GM19023 (cell line): ENCODE data around the gene CCDC85C.

Experiments
- ATAC-seq: cut with Tn5 transposase; IDR thresholded peaks from one replicate; pipeline ENCODE4 v1.9.1; 2021; ENCODE audit warnings: mild to moderate bottlenecking, moderate library complexity; ENCODE audit not compliant: unreplicated experiment

The CCDC85C gene

DNA sequence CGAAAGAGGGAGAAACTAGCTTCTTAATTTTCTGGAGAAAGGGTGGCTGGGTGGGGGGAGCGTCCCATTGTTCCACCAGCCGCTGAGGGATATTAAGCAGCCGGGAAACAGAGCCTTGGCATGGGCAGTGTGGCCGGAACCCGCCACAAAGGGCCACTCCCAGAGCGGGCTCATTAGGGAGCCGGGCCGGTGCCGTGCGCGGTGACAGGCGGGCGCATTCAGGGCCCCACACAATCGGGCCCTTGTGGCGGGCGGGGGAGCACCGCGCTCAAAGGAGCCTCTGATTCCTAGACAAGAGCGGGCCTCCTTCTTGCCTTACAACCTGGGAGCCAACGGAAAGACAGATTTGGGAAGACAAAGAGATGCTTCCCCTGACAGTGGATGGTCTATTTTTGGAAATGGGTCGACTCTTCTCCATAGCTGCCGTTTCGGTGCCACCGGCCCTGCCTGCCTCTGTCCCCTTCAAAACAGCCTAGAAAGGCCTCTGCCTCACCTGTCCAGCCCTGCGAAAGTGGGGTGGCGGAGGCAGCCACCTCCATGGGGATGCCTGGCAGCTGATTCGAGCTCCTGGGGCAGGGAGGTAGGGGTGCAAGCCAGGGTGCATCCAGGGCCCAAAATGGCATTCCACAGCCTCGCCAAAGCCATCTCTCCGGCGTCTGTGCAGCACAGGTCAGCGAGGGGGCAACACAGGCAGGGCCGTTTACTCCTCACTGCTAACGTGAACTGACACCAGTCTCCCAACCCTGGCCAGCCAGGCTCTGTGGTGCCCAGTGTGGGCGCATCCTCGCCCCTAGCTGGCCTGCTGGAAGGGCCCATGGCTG lies 10.9 kb downstream of the CCDC85C start:
- ATAC-seq: no peak

DNA sequence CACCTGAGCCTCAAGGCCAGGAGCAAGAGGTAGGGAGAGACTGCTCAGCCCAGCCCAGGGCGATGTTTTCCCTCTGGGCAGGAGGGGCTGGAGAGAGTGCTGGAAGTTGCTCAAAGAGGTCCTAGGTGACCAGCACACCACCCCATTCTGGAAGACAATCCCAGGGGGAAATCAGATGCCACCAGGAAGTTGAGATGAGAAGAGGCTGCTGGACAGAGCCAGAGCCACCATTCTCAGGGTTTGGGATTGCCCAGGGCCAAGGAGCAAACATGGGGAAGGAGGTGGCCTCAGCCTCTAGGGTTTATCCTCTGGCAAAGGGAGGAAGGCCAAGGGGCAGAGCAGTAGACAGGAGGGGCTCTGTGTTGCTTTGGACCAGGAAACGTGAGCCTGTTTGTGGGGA lies 11.6 kb downstream of the CCDC85C start:
- no peak for ATAC-seq

DNA sequence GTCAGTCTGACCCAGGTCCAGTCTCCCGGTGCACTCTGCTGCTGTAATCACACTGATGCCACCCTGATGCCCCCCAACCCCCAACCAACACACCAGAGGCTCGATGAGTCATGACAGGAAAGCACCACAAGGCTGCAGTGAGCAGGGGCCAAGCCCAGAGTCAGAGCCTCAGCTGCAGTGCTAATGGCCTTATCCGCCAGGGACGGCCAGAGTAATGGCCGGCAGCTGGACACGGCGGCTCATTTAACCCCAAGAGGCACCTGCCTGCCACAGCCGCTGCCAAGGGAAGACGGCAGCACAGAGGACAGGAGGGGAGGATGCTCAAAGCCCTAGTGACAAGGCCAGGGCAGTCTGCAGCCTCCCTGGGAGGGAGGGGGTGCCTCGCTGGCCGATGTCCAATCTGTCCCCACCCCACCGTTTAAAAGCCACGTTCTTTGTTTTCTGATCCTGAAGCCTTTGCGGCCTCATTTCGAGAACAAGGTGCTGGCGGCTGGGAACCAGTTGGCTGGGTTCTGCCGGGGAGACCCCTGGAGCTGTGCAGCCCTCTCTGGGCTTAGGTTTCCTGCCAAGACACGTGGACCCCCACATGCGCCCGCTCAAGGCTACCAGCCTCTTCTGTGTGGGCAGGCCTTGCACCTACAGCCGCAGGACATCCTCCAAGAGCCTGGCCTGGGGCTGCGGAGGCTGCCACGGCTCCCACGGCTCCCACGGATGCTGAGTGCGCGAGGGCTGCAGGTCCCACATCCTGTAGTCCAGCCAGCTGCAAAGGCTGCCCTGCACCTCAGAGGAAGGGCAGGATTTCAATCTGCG lies 13.1 kb downstream of the CCDC85C start:
- no peak for ATAC-seq

DNA sequence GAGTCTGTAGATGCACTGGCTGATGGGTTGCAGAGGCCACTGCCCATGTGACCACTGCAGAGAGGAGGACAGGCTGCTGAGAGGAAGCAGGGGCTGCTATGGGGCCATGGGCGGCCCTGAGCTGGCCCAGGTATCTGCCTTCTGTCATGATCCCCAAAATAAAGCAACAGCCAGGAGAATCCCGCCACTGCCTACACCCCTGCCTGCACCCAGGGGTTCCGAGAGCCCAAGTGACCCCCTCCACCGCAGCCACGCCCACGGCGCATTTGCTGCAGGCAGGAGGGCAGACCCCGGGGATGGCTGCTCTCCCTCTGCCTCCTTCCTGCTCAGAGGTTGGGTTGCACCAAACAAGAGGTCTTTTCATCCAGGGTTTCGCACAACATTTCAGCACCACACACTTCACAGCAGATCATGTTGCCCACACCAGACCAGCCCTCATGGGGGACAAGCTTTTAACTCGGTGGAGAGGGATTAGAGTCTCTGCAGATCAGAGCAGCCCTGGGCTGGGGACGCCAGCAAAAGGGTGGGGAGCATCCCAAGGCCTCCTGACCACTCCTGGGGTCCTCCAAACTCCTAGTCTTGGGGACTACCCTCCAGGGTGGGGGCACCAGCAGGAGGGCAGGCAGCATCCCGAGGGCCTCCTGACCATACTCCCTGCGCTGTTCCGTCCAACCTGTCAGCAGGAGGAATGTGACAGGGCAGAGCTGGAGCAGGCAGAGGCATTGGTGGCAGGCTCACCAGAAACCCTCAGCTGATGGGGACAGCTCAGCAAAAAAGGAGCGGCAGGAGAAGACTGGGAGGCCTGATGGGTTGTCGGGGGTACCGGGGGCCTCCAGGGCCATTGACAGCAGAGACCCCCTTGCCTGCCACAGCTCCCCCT lies 14.1 kb downstream of the CCDC85C start:
- ATAC-seq: no peak

DNA sequence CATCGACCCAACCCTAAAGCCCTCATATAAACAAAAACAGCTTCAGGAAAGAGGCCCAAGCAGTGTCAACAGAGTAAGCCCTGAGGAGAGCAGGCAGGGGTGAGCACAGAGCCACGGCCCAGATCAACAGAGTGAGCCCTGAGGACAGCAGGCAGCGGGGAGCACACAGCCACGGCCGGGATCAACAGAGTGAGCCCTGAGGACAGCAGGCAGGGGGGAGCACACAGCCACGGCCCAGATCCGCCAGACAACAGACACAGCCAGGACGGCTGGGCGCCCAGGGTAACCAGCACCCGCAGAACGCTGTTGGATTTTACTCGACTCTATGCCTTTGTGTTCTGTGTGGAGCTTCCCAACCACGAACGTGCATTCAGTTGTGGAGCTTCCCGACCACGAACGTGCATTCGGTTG lies 15.0 kb downstream of the CCDC85C start:
- ATAC-seq: no peak

DNA sequence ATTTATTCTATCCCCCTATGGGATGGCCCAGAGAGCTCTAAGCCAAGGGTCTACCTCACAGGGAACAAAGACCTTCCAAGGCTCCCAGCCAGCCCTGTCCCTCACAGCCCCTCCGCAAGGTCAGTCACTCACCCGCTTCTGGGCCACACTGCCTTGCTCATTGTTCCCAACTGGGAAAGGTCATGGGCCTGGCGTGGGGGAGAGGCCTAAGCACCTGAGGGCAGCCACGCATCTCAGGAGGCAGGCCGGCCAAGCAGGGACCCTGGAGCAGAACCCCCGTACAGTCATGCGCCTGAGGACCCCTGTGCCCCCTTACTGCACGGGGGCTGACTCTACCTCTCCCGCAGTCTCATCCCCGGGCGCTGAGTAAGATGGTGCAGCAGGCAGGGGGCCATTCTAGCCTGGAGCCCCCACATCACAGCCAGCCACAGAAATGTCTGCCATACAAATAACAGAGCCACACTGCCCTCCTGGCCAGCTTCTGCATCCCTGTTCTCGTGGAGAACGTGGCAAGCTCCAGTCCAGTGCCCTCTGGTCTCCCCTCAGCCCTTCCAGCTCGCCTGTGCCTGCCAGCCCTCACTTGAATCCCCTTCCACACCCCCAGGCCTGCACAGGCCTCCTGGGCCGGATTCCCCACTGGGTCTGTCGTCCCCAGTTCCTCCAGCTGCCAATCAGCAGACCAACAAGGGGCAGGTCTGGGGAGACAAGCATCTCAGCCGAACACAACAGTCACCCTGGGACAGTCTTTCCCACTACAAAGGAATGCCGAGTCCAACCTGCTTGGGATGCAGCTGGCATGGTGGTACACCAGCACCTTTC lies 16.3 kb downstream of the CCDC85C start:
- ATAC-seq: no peak

DNA sequence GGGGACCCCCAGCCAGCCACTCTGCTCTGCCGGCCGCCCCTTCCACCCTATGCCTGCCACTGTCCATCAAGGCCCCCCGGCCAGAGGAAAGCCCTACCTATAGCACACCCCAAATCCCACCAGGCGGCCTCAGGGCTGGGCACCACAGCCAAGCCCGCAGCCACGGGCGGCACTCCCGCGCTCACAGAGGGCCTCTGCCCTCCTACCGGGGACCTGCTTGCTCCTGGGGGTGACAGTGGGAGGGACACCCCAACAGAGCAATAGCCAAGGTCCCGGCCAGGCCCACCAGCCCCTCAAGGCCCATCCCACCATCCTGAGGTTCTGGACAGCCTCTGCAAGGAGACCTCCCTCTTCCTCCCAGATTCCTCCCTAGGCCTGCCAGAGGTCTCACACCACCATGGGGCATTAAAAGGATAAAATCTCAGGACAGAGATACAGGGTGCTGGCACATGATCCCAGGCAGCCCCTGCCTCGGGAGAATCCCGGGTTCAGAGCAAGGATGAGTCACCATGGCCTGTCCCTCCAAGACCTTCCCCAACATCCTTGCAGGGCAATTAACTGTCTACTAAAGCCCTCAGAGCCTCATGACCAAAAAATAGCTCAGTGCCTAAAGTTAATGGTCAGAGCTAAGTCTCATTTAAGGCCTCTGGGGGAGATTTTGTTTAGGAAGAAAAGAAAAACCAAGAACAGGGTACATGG lies 17.1 kb downstream of the CCDC85C start:
- no peak for ATAC-seq

DNA sequence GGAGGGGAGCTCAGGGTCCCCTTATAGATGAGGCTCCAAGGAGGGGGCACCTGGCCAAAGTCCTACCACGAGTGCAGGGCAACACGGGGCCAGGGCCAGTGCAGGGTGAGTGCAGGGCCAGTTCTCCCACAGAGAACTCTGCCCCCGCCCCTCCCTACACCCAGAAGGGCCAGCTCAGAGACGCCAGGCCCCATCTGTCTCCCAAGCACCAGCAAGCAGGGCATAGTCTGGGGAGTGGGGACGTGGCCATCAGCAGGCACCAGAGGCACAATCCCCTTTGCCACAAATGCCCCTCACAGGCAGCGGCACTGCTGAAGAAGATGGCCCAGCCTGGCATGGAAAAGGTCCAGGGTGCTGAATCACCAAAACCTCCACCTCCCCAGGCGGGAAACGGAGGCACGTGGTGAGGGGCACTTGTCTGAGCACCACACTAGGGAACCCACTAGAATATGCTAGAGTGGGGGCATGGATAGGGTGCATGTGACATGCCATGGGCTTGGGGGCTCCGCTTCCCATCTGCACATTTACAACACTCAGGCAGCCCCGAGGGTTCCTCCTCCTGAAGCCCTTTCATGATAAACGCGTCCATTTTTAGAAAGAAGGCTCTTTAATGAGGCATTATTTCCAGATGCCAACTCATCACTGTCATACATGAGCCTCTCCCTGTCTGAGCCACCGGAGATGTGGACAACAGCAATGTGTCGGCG lies 17.8 kb downstream of the CCDC85C start:
- no peak for ATAC-seq

DNA sequence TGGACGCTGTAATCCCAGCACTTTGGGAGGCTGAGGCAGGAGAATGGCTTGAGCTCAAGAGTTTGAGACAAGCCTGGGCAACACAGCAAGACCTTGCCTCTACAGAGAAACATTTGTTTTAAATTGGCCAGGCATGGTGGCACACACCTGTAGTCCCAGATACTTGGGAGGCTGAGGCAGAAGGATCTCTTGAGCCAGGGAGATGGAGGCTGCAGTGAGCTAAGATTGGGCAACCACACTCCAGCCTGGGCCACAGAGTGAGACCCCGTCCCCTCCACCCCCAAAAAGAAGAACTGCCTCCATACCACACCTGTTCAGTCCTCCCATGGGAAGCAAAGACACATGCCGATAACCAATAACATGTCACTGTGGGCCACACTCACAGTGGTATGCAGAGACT lies 19.2 kb downstream of the CCDC85C start:
- no peak for ATAC-seq

DNA sequence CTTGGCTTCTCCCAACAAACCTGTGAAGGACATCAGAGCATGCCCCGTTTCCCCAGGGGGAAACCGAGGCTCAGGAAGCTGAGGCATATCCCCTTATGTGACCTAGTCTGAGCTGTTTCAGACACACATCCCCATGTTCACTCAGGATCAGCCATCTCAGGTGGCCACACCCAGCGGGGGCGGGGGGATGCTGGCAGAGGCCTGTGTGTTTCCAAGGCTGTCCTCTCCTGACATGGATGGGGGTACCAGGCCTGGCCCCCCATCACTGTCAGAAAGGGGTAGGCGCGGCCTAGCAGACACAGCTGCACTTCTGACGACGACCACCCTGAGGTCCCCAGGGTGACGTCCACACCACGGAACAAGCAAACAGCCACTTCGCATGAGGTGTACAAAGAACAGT lies 22.1 kb downstream of the CCDC85C start:
- no peak for ATAC-seq

DNA sequence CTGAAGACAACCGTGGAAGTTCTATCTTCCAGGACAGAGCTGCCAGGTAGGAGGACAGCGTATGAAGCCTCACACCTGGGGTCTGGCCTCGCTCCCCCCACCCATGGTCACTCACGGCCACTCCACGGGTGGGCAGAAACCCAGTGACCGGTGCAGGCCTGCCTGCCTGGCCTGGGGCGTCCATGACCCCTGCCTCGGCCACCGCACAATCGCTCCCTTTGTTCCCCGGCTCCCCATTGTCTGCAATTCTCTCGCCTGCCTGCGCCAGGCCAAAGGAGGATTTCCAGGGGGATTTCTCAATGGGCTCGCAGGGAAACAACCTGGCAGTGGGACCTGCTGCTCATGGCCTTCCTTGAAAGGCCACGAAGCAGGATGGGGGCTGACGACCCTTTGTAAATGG lies 22.6 kb downstream of the CCDC85C start:
- ATAC-seq: no peak

DNA sequence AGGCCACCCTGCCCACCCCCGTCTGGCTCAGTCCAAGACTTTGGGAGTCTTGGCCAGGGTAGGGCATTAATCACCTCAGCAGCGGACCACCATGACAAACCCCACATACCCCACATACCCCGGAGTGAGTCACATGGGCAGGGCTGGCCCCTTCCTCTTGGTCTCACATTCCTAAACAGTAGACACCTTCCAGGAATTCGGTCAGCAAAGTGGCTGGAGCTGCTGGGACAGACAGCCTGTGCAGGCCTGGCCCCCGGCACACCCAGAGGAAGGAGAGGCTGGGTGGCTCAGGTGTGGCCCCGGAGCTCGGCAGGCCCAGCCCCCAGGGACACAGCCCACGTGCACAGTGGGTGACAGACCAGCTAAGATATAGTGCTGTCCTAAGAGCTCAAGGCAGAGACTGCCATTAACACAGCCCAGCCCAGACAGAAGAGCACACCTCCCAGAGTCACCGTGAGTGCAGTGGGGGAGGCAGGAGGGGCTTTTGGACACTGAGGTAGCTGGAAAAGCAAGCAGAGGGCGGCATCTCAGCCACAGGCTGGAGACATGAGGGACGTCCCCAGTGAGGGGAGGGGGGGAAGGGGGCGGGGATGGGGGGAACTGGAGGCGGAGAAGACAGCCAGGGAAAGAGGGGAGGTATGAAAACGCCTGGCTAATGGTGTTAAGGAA lies 24.0 kb downstream of the CCDC85C start:
- no peak for ATAC-seq

DNA sequence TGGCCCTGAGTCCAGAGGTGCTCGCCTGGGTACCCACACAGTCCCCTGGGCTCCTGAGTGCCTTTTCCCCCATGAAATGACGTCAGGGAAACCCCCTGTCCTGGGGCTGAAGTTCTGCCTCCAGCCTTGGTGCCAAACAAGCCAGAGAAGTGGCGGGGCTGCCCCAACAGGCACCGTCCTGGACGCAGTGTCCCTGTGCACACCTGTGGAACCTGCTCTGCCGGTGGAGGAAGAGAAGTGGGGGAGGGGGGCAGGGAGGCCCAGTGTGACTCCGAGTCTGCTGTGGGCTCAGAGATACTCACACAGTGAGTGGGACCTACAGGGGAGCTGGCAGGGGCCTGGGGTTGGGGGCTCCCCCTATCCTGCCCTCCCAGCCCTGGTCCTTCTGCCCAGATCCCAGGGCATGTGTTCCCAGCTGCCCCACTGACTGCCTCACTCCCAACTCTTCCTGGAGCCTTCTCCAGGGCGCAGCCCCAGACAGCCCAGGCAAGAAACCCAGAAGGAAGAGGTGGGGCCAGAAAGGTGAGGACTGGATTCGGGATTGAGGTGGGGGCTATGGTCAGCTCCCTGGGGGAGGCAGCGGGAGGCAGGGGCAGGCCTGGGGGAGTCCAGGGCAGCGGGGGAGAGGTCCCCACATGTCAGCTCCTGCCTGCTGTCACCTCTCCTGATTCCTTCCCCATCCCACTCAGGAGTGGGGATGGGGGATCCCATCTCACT lies 24.7 kb downstream of the CCDC85C start:
- ATAC-seq: no peak

DNA sequence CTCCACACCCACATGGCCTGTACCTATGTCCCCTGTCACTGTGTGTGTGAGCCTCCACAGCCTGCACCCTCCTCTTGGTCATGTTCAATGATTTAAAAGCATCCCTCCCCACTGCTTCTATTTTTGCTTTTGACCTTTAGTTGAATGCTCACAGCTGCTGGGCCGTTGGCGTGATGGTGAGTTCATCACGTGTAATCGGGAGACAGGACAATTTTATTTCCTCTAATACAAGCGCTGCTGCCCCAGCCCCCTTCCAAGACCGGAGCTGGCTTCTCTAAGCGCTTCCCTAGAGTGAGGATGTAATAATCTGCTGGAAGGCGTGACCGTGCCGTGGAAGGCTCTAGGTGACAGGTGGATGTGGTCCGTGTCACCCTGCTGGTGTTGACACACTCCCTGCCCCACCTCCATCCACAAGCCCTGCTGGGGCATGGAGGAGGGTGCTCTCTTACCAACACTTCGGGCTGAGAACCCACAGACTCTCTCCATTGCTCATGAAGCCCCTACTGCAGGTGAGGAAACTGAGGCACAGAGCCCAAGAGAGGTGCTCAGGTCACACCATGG lies 25.4 kb downstream of the CCDC85C start:
- no peak for ATAC-seq

DNA sequence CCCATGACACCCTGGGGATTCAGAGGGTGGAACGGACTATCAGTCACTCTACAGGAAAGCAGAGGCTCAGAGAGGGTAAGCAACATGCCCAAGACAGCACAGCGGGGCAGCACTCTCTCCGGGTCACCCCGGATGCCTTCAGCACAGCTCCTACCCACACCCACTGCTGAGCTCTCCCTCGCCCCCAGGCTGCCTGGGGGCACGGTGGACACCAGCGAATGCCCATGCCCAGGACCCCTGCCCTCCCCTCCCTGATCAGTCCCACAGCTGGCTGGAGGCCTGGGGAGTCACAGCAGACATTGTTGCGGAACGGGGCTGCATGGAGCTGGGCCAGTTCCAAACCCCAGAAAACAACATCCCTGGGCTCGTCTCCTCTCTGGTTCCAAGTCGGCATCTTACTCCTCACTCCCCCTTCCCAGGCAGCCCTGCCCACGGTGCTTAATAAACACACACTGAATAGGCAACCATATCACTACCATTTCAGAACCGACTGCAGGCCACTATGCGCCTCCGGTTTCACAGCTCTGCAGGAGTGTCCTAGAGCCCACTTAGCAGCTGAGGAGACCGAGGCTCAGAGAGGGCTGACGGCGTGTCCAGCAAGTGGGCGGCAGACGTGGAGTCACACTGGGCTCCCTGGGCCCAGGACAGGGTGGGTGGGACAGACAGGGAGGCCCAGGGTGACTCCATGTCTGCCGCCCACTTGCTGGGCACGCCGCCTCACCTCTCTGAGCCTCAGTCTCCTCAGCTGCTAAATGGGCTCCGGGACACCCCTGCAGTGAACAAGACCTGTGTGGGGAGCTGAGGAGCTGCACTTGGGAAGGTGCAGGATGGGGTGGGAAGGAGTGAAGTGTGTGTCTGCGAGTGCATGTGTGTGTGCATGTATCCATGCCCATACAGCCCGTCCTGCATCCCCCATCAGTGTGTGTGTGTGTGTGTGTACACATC lies 27.0 kb downstream of the CCDC85C start:
- no peak for ATAC-seq

DNA sequence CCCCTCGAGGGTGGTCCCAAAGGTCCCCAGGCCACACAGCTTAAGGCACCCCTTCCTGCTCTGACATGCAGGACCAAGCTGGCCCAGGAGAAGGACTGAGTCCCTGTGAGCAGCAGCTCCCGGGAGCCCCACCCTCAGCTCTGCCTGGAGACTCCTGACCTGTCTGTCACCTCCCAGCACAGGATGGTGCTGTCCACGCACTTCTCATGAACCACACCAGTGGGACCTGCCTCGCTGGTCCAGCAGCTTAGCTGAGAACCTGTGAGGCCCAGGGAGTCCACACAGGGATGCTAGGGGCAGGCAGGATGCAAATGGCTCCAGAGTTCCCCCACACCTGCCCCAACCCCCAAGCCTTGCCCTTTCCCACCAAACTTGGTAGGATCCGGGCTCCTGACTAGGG lies 27.7 kb downstream of the CCDC85C start:
- ATAC-seq: no peak
